ENCODE data around the gene MKRN1.
"Not testable (repeated sequence)": the region's sequence is repeated elsewhere in the genome, so short reads cannot be mapped to it uniquely, and the experiment has no call there.

The MKRN1 gene

DNA sequence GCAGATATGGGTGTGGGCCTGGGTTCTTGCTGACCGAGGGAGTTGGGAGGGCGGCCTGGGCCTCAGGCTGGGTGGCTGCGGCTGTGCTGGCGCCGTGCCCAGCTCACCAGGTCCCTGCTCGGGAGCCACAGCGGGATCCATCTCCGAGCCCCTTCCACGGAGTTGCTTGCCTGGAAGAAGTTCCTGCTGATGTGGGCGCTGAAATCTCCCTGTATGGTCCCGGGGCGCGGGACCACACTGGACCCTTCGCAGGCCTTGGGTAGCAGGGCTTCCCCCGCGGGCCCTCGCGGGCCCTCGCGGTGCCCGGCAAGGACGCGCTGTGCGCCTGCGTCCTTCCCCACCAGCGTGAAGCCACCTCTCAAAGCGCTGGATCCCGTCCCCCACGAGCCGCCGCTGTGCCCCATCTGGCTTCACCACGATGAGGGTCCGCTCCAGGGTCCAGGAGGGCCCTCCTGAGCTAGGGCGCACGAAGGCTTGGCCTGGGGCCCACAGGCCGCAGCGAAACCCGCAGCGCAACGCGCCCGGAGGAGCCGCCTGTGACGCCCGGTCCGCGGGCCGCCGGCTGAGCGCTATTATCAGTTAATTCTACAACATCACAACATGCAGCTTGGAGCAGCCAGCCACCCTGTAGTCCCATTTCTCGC, 43.9 kb downstream of the MKRN1 start:
- no peak for DNase-seq (ENCODE audit: low spot score)

DNA sequence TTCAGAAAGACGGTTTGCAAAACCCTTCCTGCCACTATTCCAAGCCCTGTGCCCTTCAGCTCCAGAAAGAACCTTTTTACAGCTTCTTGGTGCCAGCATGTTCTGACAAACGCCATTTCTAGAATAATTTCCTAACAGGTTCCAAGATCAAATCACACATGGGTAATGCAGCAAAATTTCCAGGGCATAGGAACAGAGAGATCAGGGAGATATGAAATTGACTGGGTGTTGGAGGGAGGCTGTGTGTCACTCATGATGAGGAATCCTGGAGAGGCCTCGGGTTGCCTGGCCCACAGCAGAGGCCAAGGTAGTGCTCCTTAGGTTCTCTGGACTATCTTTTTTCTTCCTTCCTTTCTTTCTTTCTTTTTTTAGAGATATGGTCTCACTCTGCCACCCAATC, 45.9 kb downstream of the MKRN1 start:
- DNase-seq (ENCODE audit: low spot score), result no peak

DNA sequence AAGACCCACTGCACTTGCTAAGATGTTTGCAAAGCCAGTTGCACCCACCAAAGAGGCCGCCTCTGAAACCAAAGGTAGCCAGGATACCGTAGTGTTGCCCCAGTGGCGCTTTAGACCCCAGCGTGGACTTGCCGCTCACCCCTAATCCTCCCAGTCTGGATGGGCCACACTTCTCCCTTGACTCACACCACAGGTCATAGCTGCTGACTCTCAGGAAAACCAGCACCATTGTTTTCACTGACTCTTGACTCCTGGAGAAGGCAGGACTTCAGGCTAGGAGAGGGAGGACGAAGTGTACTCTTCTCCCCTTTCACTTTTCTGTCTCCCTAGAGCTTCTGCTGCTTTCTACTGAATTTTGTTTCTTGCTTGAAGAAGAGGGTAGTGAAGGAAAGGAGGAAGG, 53.2 kb downstream of the MKRN1 start:
- no peak for DNase-seq (ENCODE audit: low spot score)

DNA sequence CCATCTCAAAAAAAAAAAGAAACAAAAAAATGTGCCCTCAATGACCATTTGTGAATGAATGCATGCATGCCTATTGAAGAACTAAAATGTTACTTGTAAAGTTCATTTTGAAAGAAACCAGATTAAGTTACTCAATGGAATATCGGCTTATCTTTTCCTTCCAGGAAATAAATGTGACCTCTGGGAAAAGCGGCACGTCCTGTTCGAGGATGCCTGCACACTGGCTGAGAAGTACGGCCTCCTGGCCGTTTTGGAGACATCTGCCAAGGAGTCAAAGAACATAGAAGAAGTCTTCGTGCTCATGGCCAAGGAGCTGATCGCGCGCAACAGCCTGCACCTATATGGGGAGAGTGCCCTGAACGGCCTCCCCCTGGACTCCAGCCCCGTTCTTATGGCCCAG, 53.6 kb downstream of the MKRN1 start:
- DNase-seq (ENCODE audit: low spot score), result no peak

DNA sequence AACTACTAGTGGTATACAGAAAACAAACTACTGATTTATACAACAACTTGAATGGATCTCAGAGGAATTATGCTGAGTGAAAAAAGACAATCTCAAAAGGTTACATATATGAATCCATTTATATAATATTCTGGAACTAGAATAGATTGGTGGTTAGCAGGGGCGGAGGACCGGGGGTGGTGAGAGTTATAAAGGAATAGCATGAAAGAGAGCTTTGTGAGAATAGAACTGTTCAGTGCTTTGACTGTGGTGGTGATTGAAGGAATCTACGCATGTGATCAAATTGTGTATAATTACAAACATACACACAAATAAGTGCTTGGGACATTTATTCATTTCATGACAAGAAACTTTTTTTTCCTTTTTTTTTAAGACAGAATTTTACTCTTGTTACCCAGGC, 55.8 kb downstream of the MKRN1 start:
- no peak for DNase-seq (ENCODE audit: low spot score)

DNA sequence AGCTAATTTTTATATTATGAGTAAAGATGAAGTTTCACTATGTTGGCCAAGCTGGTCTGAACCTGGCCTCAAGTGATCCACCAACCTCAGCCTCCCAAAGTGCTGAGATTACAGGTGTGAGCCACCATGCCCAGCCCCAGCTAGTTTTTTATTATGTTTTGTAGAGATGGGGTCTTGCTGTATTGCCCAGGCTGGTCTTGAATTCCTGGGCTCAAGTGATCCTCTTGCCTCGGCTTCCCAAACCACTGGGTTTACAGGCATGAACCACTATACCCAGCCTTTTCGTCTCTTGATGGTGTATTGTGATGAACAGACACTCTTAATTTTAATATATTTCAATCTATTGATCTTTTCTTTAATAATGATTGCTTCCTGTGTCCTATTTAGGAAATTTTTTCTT, 57.8 kb downstream of the MKRN1 start:
- no peak for DNase-seq (ENCODE audit: low spot score)

DNA sequence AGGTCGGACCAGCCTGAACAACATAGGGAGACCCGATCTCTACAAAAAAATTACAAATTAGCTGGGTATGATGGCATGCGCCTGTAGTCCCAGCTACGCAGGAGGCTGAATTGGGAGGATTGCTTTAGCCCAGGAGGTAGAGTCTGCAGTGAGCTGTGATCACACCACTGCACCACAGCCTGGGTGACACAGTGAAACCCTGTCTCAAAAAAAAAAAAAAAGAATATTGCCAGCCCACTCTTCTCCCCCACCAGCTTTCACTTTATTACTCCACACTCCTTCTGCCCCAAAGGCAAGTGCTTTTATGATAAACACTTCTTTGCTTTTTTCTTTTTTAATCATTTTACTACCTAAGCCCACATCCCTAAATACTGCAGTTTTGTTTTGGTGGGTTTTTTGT, 60.7 kb downstream of the MKRN1 start:
- DNase-seq (ENCODE audit: low spot score), result no peak

DNA sequence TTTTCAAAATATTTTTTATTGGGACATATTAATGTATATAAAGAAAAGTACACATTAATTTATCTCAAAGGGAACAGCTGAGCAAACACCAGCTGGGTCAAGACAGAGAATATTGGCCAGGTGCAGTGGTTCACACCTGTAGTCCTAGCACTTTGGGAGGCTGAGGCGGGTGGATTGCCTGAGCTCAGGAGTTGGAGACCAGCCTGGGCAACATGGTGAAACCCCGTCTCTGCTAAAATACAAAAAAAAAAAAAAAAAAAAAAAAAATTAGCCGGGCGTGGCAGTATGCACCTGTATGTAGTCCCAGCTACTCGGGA, 61.2 kb downstream of the MKRN1 start:
- DNase-seq (ENCODE audit: low spot score), result not testable (repeated sequence)

DNA sequence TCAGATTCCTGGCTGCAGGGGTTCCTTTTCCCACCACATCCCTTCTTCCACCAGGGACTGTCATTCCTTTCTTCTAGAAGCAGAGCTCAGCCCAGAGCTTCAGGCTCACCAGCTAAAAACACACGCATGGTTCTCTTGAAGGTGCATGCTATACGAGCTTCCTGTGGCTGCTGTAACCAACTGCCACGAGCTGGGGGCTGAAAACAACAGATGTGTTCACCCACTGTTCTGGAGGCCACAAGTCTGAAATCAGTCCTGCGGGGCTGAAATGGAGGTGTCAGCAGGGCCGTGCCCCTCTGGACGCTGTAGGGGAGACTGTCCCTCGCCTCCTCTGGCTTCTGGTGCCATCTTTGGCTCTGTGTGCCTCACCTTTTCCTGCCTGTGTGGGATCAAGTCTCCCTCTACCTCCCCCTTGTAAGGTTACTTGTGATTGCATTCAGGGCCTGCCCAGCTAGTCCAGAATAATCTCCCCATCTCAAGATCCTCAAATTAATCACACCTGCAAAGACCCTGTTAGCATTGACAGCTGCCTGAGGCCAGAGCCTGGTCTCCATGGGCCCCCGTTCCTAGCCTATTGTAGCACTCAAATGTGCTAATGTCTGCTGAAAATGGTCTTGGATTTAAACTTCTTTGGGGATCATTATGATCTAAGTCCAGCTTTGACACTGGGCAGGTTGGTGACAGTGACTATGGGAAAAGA, 61.7 kb downstream of the MKRN1 start:
- DNase-seq (ENCODE audit: low spot score), result no peak

DNA sequence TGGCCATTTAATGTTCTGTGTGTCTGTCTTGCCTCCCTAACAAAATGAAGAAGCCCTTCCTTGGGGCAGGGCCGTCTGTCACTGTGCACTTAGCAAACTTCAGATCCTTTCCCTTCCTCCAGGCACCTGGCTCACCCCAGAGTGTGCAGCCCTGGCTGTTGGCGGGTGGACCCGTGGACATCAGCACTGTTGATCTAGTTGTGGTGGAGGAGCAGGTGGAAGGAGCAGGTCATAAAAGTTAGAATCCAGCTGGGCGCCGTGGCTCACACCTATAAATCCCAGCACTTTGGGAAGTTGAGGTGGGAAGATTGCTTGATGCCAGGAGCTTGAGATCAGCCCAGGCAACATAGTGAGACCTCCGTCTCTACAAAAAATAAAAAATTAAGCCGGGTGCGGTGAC, 62.7 kb downstream of the MKRN1 start:
- DNase-seq (ENCODE audit: low spot score), result no peak

DNA sequence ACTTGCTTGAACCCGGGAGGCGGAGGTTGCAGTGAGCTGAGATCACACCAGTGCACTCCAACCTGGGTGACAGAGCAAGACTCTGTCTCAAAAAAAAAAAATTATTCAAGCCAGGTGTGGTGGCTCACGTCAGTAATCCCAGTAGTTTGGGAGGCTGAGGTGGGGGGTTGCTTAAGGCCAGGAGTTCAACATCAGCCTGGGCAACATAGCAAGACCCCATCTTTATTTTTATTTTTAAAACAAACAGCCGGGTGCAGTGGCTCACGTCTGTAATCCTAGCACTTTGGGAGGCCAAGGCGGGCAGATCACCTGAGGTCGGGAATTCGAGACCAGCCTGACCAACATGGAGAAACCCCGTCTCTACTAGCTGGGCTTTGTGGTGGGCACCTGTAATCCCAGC, 63.5 kb downstream of the MKRN1 start:
- DNase-seq (ENCODE audit: low spot score), result not testable (repeated sequence)

DNA sequence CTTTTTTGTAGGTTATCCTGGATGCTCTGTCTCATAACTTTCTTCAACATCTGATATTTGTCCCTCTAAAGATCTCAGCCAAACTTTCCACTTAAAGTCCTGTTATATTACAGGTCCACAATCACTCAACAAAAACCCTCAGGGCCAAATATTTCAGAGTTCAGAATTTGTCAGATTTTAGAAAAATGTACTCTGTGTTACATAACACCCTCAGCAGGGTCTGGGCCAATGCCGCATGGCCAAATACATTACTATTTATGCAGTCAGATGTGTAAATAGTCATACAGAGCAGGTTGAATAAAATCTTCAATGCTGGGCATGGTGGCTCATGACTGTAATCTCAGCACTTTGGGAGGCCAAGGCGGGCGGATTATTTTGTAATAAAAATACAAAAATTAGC, 63.9 kb downstream of the MKRN1 start:
- DNase-seq (ENCODE audit: low spot score), result no peak

DNA sequence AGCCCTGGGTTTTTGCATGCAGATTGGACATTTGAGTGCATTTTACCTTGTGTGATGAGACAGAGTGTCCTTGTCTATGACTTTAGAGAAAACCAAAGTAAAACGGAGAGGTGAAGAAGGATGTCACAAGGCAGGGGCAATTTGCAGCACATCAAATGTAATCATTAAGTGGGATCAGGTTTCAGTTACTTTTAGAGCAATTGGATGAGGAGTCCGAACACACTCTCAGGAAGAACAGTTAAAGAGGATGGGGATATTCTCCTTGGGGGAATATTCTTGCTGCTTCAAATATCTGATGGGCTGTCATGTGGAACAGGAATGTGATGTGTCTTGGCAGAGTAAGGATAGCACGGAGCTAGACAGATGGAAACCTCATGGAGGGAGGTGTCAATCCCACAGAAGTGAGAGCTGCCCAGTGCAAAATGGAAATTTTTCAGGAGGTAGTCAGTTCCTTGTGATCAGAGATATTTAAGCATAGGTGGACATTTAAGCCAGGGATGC, 74.7 kb downstream of the MKRN1 start:
- no peak for DNase-seq (ENCODE audit: low spot score)

DNA sequence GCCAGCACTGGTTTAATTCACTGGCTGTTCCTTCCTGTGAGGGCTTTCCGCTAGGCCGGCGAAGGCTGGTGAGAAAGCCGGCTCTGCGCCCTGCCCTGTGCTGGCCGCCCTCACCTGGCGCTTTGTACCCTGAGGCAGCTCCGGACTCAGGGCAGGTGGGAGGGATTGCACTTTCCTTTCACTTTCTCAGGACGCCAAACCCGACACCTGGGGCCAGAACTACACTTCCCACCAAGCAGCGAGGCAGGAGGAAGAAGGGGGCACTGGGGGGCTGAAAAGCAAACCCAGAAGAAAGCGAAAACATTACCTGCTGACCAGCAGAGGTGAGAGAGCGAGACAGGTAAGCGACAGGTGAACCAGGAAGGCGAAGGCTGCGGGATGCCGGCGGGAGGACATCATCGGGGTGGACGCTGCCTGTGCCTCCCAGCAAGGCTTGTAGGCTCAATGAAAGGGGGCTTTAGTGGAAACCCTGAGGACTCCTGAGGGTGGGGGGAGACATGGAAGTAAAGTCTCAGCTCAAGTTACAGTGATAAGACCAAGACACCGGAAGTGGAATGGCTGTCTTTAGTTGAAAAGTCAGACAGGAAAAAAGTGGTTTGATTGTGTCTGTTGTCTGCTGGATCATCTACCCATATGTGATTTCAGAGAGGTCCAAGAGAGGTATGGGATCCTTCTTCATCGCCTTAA, 75.3 kb downstream of the MKRN1 start, which contains the start of gene RAB19:
RAB19 (plus strand) TSS at position 181 of the 687 bp plus-strand sequence. CDS start 3,589 bp downstream, outside the sequence.
- no peak for DNase-seq (ENCODE audit: low spot score)
